T-cell (primary cell): ENCODE results near the gene XCR1. TPM values are rescaled to one million over a fixed set of nuclear protein-coding genes. Genes with fewer than 3 reads are reported as not detected.
"Not testable (repeated sequence)": the region's sequence is repeated elsewhere in the genome, so short reads cannot be mapped to it uniquely, and the experiment has no call there.

Experiments used
- ATAC-seq, 4 experiments: fragments of 200-7000 bp in 3 of 4; fragments of 150-1000 bp in 1 of 4; cut with Tn5 transposase; replicated peaks in 1 of 4; 1 replicate in 3 of 4; 2 replicates in 1 of 4; pipeline ENCODE4 v1.10.0; 2021; ENCODE audit warnings: moderate library complexity in 3 of 4, mild to moderate bottlenecking in 2 of 4, moderate number of reproducible peaks in 1 of 4
- CTCF ChIA-PET, 2 donors: fragments of 300-600 bp; sonication (Branson Sonifier 250); formaldehyde crosslinking; loops; one replicate each; lab custom pipeline; 2022; ENCODE audit warnings: antibody characterized with exemption in 2 of 2; lab: Charles Lee
- POLR2A ChIA-PET, 2 donors: fragments of 300-600 bp; sonication (Branson Sonifier 250); formaldehyde crosslinking; loops; one replicate each; lab custom pipeline; 2022; ENCODE audit warnings: antibody characterized with exemption in 2 of 2; lab: Charles Lee
- DNase-seq, 35 experiments: peaks; one replicate each; pipeline versions ENCODE4 v3.0.0 to v3.0.0-alpha.2; 2013 to 2023
- H3K27ac ChIP-seq: one replicate; pipeline ENCODE4 v1.5.1; 2013; ENCODE audit warnings: low read length
- H3K27me3 ChIP-seq, 2 experiments: replicated peaks in 1 of 2; 1 replicate in 1 of 2; 2 replicates in 1 of 2; pipeline versions ENCODE4 v1.6.1 to v1.7.0; 2013; ENCODE audit warnings: low read length in 1 of 2, mixed read lengths in 1 of 2; ENCODE audit not compliant: control insufficient read depth in 2 of 2, insufficient read depth in 2 of 2; ENCODE audit errors: extremely low read depth in 1 of 2
- H3K36me3 ChIP-seq, 2 donors: 1 replicate in 1 of 2; 2 replicates in 1 of 2; pipeline versions ENCODE4 v1.6.1 to v1.7.0; 2013; ENCODE audit warnings: low read length in 1 of 2; ENCODE audit not compliant: control insufficient read depth in 2 of 2, insufficient read depth in 1 of 2; ENCODE audit errors: extremely low read depth in 1 of 2
- H3K4me1 ChIP-seq, 2 experiments: 1 replicate in 1 of 2; 2 replicates in 1 of 2; pipeline versions ENCODE4 v1.6.1 to v1.7.0; 2013; ENCODE audit warnings: low read length in 2 of 2, mixed read lengths in 1 of 2; ENCODE audit not compliant: insufficient read depth in 2 of 2, control insufficient read depth in 1 of 2; ENCODE audit errors: extremely low read depth in 1 of 2
- H3K4me3 ChIP-seq, 2 donors: 1 replicate in 1 of 2; 2 replicates in 1 of 2; pipeline versions ENCODE4 v1.5.1 to v1.7.0; 2013; ENCODE audit warnings: mild to moderate bottlenecking in 2 of 2, low read length in 1 of 2, moderate library complexity in 1 of 2; ENCODE audit not compliant: control insufficient read depth in 1 of 2; ENCODE audit errors: extremely low read depth in 1 of 2
- H3K9me3 ChIP-seq: 2 replicates; pipeline ENCODE4 v1.7.0; 2013
- H3K27ac Mint-ChIP-seq, 2 donors: one replicate each; pipeline ENCODE4 v1.8.0; 2020 to 2021; ENCODE audit warnings: mild to moderate bottlenecking in 2 of 2, mixed read lengths in 2 of 2
- H3K27me3 Mint-ChIP-seq, 2 donors: one replicate each; pipeline ENCODE4 v1.8.0; 2021 to 2022; ENCODE audit warnings: mixed read lengths in 2 of 2
- H3K36me3 Mint-ChIP-seq: one replicate; pipeline ENCODE4 v1.8.0; 2021; ENCODE audit warnings: mixed read lengths
- H3K4me1 Mint-ChIP-seq, 3 donors: one replicate each; pipeline ENCODE4 v1.8.0; 2020 to 2022; ENCODE audit warnings: mixed read lengths in 3 of 3, mild to moderate bottlenecking in 1 of 3
- H3K4me3 Mint-ChIP-seq, 3 donors: one replicate each; pipeline ENCODE4 v1.8.0; 2020 to 2022; ENCODE audit warnings: mild to moderate bottlenecking in 3 of 3, mixed read lengths in 3 of 3, moderate library complexity in 3 of 3
- H3K9me3 Mint-ChIP-seq, 3 donors: one replicate each; pipeline ENCODE4 v1.8.0; 2020 to 2022; ENCODE audit warnings: mixed read lengths in 3 of 3
- WGBS: methylation state at CpG from one replicate; pipeline ENCODE4 v1.1.5; 2013; ENCODE audit warnings: missing lambda C conversion rate; ENCODE audit not compliant: insufficient coverage; 5-methylcytosine and 5-hydroxymethylcytosine counted together
- total RNA-seq, 35 experiments: library from RNA in 6 of 35; stranded (reverse) in 6 of 35; fragments of 120-200 nt in 1 of 35; gene quantifications; one replicate each; pipeline versions ENCODE4 v1.2.1 to v1.2.4 and lab custom pipeline; 2013 to 2026

The XCR1 gene
- total RNA-seq, 5 donors from 2014 or later (not counting 1 experiment from before 2014, with no cell fraction given): 0.08 to 0.28 TPM; not detected in 3

DNA sequence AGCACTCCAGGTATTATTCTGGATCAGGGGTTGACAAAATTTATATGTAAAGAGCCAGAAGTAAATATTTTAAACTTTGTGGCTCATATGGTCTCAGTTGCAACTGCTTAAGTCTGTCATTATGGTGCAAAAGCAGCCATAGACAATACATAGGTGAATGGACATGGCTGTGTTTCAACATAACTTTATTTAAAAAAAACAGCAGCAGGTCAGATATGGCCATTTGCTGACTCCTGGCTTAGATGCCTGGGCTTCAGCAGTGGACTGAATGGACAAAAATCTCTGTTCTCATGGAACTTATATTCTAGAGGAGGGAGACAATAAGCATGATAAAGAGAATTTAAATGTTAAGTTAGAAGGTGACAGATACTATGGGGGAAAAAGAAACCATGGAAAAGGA is 20.0 kb downstream of the XCR1 start:
- POLR2A ChIA-PET: no interaction called here
- no peak overlapping the region for H3K27ac Mint-ChIP-seq
- CTCF ChIA-PET: no interaction called here
- H3K4me3 ChIP-seq: no peak overlapping the region
- H3K4me1 Mint-ChIP-seq: peaks cover 0 to 4% (median 2%) of the 10 kb centered on the region in 3 donors
- no peak for ATAC-seq
- H3K9me3 Mint-ChIP-seq: no peaks in the 10 kb centered on the region
- H3K27me3 Mint-ChIP-seq: no peaks in the 10 kb centered on the region
- no peak for DNase-seq
- no peaks in the 10 kb centered on the region for H3K36me3 ChIP-seq
- no peaks in the 10 kb centered on the region for H3K27me3 ChIP-seq
- no peaks in the 10 kb centered on the region for H3K36me3 Mint-ChIP-seq
- H3K27ac ChIP-seq: no peak overlapping the region
- H3K9me3 ChIP-seq: no peaks in the 10 kb centered on the region
- no peak overlapping the region for H3K4me3 Mint-ChIP-seq
- no peaks in the 10 kb centered on the region for H3K4me1 ChIP-seq

GRCh38 chr3:46006238-46007032 is 20.8 kb downstream of the XCR1 start:
- POLR2A ChIA-PET: no interaction called here
- Histone ChIP-seq H3K27ac (no peak overlapping the region), H3K9me3 (no peaks in the 10 kb centered on the region), H3K4me3 (no peak overlapping the region), H3K4me1 (no peaks in the 10 kb centered on the region), H3K27me3 (no peaks in the 10 kb centered on the region), H3K36me3 (no peaks in the 10 kb centered on the region)
- 92% methylated on average over 2 of the region's 5 CpGs for WGBS
- DNase-seq: no peak
- Mint-ChIP-seq H3K36me3 (no peaks in the 10 kb centered on the region), H3K9me3 (no peaks in the 10 kb centered on the region), H3K4me3 (no peak overlapping the region), H3K4me1 (peaks cover 0 to 4% (median 2%) of the 10 kb centered on the region in 3 donors), H3K27ac (no peak overlapping the region), H3K27me3 (peaks cover 0 to under 1% of the 10 kb centered on the region in 2 donors)
- ATAC-seq: no peak
- CTCF ChIA-PET: no interaction called here

- H3K36me3 ChIP-seq, H3K4me1 ChIP-seq, H3K27ac ChIP-seq, H3K9me3 Mint-ChIP-seq, ATAC-seq, DNase-seq, H3K4me3 Mint-ChIP-seq, POLR2A ChIA-PET, CTCF ChIA-PET, H3K4me3 ChIP-seq, H3K27me3 ChIP-seq, H3K27ac Mint-ChIP-seq, H3K9me3 ChIP-seq, H3K36me3 Mint-ChIP-seq, H3K4me1 Mint-ChIP-seq: not testable (repeated sequence)
- H3K27me3 Mint-ChIP-seq: peaks cover 3 to 10% of the 10 kb centered on the region in 2 donors
Measured at GRCh38 chr3:46003706-46004105, 23.6 kb downstream of the XCR1 start.

DNA sequence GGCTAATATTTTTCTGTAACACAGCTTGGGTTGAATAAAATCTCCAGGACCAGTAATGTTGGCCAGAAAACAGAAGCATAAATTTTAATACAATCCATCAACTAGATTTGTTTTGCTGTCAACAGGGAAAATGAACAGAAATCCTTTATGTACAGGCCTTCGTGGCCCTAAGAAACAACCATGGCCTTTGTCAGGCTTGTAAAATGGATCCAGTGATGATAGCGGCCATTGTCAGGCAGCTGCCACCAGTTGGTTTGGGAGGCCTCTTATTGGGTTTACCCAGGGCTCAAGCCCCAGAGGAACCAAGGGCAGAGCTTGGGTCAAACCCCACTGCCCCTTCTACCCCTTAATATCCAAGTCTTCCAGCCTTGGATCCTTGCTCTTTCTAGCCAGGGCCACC is 26.1 kb downstream of the XCR1 start:
- peaks cover 0 to 4% of the 10 kb centered on the region in 2 experiments for H3K4me1 ChIP-seq
- peaks cover 0 to 6% of the 10 kb centered on the region in 2 experiments for H3K27me3 ChIP-seq
- H3K36me3 Mint-ChIP-seq: no peaks in the 10 kb centered on the region
- no peak overlapping the region for H3K4me3 ChIP-seq
- DNase-seq (no peak), ATAC-seq (no peak)
- WGBS: 100% methylated on average over 1 of the region's 2 CpGs
- peaks cover 0 to 10% (median 8%) of the 10 kb centered on the region in 3 donors for H3K4me1 Mint-ChIP-seq
- CTCF ChIA-PET: no interaction called here
- no peaks in the 10 kb centered on the region for H3K36me3 ChIP-seq
- H3K27me3 Mint-ChIP-seq: peaks cover 3 to 10% of the 10 kb centered on the region in 2 donors
- POLR2A ChIA-PET: no interaction called here
- no peak overlapping the region for H3K27ac Mint-ChIP-seq
- no peak overlapping the region for H3K4me3 Mint-ChIP-seq
- no peak overlapping the region for H3K27ac ChIP-seq
- no peaks in the 10 kb centered on the region for H3K9me3 Mint-ChIP-seq
- H3K9me3 ChIP-seq: no peaks in the 10 kb centered on the region

- no CpG with 5 or more reads among the region's 2 CpGs for WGBS
- peaks cover 0 to 6% of the 10 kb centered on the region in 2 experiments for H3K27me3 ChIP-seq
- H3K4me1 ChIP-seq: peaks cover 15 to 32% of the 10 kb centered on the region in 2 experiments
- H3K4me3 ChIP-seq: no peak overlapping the region
- no peak for ATAC-seq
- no peak overlapping the region for H3K27ac ChIP-seq
- ChIA-PET POLR2A (no interaction called here), CTCF (no interaction called here)
- DNase-seq: no peak
- no peaks in the 10 kb centered on the region for H3K9me3 Mint-ChIP-seq
- H3K36me3 ChIP-seq: no peaks in the 10 kb centered on the region
- H3K36me3 Mint-ChIP-seq: no peaks in the 10 kb centered on the region
- H3K4me3 Mint-ChIP-seq: no peak overlapping the region
- H3K9me3 ChIP-seq: no peaks in the 10 kb centered on the region
- H3K27me3 Mint-ChIP-seq: peaks cover 3 to 10% of the 10 kb centered on the region in 2 donors
- H3K27ac Mint-ChIP-seq: no peak overlapping the region
- H3K4me1 Mint-ChIP-seq: peaks cover 12 to 28% (median 27%) of the 10 kb centered on the region in 3 donors
Measured at GRCh38 chr3:45997942-45998341, 29.3 kb downstream of the XCR1 start.

DNA sequence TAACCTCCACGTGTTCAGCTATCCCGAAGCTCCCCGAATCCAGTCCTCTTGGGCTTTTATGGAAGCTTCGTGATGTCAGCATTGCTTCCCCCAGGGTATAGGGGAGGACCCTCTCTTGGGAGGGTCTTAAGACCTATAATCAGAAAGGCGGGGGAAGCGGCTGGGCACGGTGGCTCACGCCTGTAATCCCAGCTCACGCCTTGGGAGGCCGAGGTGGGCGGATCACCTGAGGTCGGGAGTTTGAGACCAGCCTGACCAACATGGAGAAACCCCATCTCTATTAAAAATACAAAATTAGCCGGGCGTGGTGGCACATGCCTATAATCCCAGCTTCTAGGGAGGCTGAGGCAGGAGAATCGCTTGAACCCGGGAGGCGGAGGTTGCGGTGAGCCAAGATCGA is 29.8 kb downstream of the XCR1 start:
- H3K4me1 ChIP-seq: peaks cover 15 to 36% of the 10 kb centered on the region in 2 experiments
- H3K27ac Mint-ChIP-seq, POLR2A ChIA-PET, DNase-seq, H3K27me3 ChIP-seq, H3K36me3 Mint-ChIP-seq, H3K36me3 ChIP-seq, H3K27ac ChIP-seq, ATAC-seq, H3K9me3 ChIP-seq, H3K4me3 Mint-ChIP-seq, H3K4me3 ChIP-seq, CTCF ChIA-PET, H3K9me3 Mint-ChIP-seq: not testable (repeated sequence)
- WGBS: 97% methylated on average over 10 of the region's 19 CpGs
- Mint-ChIP-seq H3K4me1 (peaks cover 16 to 32% (median 32%) of the 10 kb centered on the region in 3 donors), H3K27me3 (peaks cover 3 to 10% of the 10 kb centered on the region in 2 donors)
